Inflammatory macrophage treated with lipopolysaccharide for 4 hours (primary cell): ENCODE results near the gene USP46.

Experiments
- DNase-seq: peaks from one replicate; pipeline ENCODE4 v3.0.0-alpha.2; 2020

Gene USP46

GRCh38 chr4:52659001-52659721 lies at the start of gene USP46:
Gene USP46 (minus strand): TSS chr4:52659301. CDS start chr4:52659150, 151 bp downstream.
- peak; percentile 74 for DNase-seq

DNA sequence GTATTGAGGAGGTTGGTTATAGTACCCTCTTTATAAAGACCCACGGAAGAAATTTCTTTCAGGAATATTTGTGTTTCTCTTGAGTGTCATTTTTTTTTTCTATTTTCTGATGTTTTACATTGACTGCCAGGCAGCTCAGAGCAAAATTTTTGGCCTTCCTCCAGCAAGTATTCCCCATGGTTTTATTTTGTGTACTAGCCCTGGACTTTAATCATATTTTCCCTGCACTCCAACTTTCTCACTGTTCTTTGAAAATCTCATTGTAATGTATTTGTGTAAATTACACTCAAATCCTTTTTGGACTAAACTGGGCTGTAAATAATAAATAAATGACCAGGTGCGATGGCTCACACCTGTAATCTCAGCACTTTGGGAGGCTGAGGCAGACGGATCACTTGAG lies 45.6 kb upstream of the USP46 start:
- DNase-seq: no peak

GRCh38 chr4:52704133-52704532 lies 45.0 kb upstream of the USP46 start:
- DNase-seq: no peak

- DNase-seq: no peak
These were observed 42.1 kb upstream of the USP46 start for GRCh38 chr4:52701207-52701606.

DNA sequence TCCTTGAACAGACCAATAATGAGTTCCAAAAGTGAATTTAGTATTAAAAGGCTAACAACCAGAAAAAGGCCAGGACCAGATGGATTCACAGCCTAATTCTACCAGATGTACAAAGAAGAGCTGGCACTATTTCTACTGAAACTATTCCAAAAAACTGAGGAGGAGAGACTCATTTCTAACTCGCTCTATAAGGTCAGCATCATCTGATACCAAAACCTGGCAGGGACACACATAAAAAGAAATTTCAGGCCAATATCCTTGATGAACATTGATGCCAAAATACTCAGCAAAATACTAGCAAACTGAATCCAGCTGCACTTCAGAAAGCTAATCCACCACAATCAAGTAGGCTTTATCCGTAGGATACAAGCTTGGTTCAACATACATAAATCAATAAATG lies 35.8 kb upstream of the USP46 start:
- no peak for DNase-seq

DNA sequence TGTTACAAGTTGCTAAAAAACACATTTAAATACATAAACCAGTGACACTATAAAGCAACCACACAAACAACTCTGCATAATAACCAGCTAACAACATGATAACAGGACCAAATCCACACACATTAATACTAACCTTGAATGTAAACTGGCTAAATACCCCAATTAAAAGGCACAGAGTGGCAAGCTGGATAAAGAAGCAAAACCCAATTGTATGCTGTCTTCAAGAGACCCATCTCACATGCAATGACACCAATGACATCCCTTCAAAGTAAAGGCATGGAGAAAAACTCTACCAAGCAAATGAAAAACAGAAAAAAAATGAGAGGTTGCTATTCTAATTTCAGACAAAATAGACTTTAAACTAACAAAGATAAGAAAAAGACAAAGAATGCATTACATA lies 34.4 kb upstream of the USP46 start:
- DNase-seq: no peak

- no peak for DNase-seq
These were observed 30.0 kb upstream of the USP46 start for GRCh38 chr4:52689096-52689495.

- DNase-seq: no peak
These were observed 28.6 kb upstream of the USP46 start for GRCh38 chr4:52687696-52688095.

DNA sequence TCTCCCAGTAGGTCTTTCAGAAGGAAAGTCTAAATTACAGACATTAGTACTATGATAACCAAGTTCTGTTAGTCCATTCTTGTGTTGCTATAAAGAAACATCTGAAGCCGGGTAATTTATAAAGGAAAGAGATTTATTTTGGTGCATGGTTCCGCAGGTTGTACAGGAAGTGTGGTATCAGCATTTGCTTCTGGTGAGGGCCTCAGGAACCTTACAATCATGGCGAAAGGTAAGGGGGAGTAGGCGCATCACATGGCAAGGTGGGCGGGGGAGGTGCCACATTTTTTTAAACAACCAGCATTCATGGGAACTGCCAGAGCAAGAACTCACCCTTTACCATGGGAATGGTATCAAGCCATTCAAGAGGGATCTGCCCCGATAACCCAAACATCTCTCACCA lies 26.2 kb upstream of the USP46 start:
- DNase-seq: no peak

- DNase-seq: no peak
These were observed 25.8 kb upstream of the USP46 start for GRCh38 chr4:52684896-52685295.

DNA sequence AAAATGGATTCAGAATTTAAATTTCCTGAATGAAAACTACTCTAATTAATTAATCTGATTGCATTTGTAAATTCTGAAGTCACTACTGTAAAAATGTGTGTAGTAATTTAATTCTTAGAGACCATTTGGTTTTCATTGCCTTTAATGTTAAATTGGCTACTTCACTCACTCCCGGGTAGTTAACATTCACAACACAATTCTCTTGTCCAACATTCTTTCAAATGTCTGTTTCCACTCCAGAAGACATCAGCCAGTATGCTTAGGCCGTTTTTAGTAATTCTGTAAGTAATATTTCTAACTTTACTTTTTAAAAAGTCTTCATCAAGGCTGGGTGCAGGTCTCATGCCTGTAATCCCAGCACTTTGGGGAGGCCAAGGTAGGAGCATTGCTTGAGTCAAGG lies 21.3 kb upstream of the USP46 start:
- DNase-seq: no peak

GRCh38 chr4:52676536-52676935 lies 17.4 kb upstream of the USP46 start:
- no peak for DNase-seq

DNA sequence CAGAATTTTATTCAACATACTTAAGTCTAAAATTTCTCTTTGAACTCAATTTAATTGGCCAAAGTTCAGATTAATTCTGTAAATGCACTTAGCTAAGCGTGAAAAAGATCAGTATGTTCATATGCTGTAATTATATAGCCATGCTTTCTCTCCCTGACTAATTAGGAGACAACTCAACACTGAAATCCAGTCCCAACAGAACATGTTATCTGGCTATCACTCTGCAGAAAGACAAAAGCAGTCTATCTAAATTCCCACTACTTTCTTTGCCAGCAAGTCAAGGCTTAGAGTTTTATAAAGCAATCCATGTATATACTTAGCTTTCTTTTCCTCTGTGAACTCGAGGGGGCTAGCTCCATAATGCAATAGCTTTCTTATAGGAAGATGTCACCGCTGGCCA lies 16.0 kb upstream of the USP46 start:
- no peak for DNase-seq

DNA sequence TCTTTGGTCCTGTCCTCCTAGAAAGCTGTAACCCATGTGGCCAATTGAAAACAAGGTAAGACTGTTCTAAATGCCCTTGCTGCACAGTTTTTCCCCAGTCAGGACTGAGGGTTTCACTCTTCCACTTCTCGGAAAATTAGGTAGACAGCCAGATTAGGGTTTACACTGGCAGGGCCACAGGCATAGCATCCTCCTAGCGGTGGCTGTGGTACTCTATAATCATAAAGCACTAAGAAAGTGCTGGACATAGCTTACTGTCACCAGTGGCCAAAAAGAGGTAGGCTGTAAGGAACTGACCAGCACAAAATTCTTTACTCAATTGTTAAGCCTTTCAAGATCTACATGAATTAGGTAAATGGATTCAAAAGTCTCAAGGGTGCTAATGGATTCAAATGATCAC lies 11.6 kb upstream of the USP46 start:
- no peak for DNase-seq

- DNase-seq: no peak
These were observed 11.0 kb upstream of the USP46 start for GRCh38 chr4:52670121-52670520.

DNA sequence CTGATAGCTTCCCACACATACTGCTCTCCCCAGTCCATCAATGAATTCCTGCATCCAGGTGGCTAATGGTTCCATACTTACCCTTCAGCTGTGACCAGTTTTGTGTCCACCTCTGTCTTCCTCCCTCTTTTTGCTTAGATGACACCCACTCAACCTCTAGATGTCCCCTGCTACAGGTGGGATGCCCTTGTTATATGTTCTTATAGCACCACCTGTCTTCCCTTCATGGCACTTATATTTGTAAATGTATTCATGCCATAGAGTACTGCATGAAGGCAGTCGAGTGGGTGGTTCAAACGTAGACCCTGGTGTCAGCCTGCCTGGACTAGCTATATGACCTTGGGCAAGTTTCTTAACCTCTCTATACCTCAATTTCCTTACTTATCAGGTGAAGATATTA lies 6.5 kb upstream of the USP46 start:
- no peak for DNase-seq

DNA sequence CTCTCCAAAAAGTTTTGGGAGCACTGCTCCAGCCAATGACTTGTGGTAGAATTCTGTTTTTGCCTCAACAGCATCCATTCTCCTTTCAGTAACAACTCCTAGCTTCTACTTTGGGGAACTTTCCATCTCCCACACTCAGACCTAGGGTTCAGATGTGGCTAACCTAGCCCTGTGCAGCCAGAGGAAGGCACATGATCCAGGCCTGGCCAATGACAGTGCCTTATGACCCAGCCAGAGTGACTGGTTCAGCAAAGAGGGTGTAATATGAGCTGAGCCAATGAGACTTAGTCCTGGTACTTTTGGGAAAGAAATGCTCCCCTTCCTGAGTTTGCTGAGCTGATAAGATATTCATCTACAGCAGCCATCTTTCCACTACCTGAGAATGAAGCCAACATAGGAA lies 5.4 kb upstream of the USP46 start:
- DNase-seq: no peak

- no peak for DNase-seq
These were observed 3.0 kb upstream of the USP46 start for GRCh38 chr4:52661966-52662690.

DNA sequence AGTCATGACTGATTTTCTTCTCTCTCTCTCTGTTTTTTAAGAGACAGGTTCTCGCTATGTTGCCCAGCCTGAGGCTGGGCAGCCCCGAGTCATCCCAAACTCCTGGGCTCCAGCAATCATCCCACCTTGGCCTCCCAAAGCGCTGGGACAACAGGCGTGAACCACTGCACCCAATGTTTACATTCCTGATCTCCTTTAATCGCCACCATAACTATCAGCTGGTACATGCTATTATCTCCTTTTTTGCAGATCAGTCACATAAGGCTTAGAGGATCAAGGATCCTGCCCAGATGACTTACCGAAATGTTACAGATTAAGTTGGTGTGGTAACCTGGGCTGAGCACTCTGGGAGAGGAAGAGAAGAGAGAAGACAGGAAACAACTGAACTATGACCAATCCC lies 1.5 kb upstream of the USP46 start:
- DNase-seq: no peak

DNA sequence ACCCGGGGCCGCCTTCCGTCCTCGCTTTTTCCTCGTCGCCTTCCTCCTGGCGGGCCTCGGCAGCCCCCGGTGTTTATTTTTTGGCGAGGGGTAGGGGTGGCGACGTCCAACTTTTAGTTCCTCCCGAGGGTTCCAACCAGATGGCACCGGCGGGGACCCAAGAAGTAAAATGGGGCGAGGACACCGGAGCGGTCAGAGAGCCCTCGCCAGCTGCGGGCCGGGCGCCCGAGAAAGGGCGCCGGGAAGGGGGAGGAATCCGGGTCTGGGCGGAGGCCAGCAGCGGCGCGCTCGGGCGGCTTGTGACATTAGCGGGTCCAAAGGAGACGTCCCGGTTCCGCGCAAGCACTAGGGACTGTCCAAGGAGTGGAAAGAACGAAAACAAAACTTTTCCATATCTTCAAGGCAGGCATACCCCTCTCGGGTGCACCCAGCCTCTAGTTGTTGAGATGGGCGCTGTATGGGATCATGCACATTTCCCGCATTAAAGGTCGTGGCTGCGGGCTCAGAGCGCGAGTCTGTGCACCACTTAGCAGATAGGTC lies 691 bp upstream of the USP46 start:
- DNase-seq: peak; percentile 17

- no peak for DNase-seq
These were observed 480 bp downstream of the USP46 start for GRCh38 chr4:52658641-52659000.

GRCh38 chr4:52657618-52658501 lies 1.2 kb downstream of the USP46 start:
- DNase-seq: no peak

DNA sequence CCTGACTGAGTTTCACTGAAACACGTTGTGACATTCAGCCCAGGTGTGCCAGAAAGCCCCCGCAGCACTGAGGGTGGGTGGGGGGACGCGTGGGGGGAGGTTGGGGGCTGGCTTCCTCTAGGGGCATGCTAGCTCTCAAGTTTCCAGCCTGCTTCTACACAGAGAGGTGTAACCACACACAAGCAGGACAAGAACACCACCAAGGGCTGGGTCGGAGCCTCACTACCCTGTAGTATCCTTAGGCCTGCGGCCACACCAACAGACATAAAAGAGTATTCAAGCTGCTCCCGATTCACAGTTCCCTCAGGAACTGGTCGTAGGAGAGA lies 1.8 kb downstream of the USP46 start:
- no peak for DNase-seq

DNA sequence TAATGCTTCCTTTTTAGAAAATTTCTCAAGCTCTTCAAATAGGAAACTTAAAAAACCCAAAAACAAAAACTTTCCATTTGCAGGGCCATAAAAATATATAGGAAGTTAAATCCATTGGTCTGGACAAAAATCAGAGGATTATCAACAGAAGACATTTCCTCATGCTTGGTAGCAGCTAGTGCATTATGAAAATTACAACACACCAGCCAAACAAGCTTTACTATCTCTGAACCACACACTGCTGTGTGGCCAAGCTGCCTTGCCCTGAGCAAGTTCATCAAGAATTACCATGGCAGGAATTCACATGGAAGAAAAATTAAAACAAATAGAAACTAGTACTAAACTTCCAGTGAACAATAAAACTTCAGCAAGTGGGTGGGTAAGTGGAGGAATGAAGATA lies 3.6 kb downstream of the USP46 start:
- no peak for DNase-seq
